GM18508 (cell line): ENCODE data around the gene MCUB.
"Not testable (repeated sequence)": the region's sequence is repeated elsewhere in the genome, so short reads cannot be mapped to it uniquely, and the experiment has no call there.

Experiments used
- ATAC-seq: cut with Tn5 transposase; IDR thresholded peaks from one replicate; pipeline ENCODE4 v1.9.1; 2021; ENCODE audit warnings: moderate number of reproducible peaks; ENCODE audit not compliant: insufficient read depth, unreplicated experiment

The MCUB gene

DNA sequence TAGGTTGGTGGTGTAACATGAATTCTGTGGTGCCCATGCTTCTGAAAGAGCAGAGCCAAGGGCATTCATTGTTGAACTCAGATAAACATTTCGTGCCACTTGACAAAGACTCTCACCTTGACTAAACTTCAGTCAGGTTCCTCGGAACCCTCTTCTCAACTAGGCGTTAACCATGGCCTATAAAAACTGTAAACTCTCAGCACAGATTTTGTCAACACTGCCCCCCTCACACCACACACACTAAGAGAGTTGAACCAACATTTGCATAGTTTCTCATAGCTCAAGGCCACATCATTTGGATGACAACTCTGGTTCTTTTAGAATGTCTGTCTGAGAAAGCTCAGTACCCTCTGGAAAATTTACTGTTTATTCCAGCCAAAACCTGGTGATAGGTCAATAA, 115.1 kb downstream of the MCUB start:
- ATAC-seq, result no peak

GRCh38 chr4:109675843-109676242, 115.8 kb downstream of the MCUB start:
- ATAC-seq, result no peak

DNA sequence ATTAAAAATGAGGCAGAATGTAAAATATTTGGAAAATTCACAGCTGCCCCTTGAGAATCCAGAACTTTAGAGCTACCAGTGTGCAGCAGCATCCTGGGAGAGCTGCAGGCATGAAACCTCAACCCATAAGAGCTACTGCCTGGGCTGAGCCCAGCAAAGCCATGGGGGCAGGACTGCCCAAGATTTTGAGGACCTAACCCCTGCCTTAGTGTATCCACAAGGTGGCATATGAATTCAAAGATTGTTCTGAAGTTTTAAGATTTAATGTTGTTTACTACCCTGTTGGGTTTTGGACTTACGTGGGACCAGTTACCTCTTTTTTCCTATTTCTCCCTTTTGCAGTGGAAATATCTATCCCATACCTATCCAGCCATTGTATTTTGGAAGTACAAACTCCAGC, 116.8 kb downstream of the MCUB start:
- no peak for ATAC-seq

DNA sequence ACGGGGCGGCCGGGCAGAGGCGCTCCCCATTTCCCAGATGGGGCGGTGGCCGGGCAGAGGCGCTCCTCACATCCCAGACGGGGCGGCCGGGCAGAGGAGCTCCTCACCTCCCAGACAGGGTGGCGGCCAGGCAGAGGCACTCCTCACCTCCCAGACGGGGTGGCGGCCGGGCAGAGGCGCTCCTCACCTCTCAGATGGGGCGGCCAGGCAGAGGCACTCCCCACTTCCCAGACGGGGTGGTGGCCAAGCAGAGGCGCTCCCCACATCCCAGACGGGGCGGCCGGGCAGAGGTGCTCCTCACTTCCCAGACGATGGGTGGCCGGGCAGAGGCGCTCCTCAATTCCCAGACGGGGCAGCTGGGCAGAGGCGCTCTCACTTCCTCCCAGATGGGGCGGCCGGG, 118.4 kb downstream of the MCUB start:
- ATAC-seq, result not testable (repeated sequence)

- not testable (repeated sequence) for ATAC-seq
Observed at GRCh38 chr4:109678925-109679324, 118.9 kb downstream of the MCUB start.

GRCh38 chr4:109682875-109683274, 122.8 kb downstream of the MCUB start:
- ATAC-seq, result no peak

DNA sequence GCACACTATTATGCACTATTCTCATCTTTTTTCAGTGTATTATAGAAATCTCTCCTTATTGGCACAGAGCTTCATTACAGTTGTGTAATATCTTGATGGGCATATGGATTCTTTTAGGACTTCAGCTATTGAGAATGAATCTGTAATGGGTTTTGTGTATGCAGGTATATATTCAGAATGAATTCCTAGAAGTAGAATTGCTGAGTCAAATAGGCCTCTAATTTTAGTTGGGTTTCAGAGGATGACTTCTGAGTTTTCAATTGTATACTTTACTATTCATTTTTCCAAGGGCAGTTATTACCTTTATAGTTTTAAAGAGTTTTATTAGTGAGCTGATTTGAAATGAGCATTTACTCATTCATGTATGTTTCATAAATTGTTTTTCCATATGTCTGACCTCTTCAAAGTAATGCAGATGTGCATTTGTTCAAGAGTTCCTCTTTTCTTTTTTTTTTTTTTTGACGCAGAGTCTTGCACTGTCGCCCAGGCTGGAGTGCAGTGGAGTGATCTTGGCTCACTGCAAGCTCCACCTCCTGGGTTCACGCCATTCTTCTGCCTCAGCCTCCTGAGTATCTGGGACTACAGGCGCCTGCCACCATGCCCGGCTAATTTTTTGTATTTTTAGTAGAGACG, 123.7 kb downstream of the MCUB start:
- ATAC-seq, result no peak

DNA sequence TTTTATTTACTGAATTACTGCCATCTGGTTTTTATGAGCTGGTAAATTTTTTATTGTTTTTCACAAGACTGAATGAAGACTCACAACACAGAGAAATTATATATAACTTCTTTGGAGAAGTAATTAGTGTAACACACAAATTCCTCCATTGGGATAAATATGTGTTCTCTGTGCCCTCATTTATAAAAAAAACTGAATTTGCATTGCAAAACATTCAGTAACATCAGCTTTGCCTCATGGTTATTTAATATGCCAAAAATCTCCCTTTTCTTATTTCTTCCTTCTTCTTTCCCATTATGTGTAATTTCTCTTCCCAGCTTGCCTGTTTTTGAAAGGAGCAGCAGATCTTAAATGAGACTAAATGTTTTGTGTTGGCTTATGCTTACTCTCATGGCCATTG, 124.7 kb downstream of the MCUB start:
- ATAC-seq, result no peak

DNA sequence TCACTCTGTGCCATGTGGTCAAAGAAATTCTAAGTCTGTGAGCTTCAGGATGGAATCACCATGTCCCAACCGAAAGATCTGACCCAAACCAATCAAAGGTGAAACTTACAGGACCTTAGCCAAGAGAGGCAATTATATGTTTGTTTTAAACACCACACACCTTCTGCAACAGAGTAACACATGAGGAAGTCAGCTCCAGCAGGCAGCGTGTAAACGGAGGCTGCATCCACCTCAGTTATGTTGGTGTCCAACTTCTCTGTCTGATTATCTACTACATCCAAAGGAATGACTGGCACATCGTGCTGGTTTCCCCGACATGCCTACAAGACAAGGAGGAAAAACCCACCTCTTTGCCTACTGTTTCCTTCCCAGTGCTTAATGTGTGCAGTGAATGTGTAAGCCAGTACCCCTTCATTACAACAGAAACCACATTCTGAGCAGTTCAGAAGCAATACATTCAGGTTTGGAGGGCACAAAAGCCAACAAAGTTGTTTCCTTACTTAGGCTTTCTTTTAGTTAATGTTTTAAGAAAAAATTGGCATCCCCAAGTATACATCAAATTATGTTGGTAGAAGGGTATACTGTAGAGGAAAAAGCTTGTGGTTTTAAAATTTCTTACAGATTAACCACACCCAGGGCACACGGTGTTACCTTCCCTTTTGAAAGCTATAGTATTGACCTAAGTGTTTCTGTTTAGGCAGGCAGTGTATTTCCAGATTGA, 130.8 kb downstream of the MCUB start:
- ATAC-seq, result peak; percentile 77

- no peak for ATAC-seq
Observed at GRCh38 chr4:109691411-109691920, 131.4 kb downstream of the MCUB start.

DNA sequence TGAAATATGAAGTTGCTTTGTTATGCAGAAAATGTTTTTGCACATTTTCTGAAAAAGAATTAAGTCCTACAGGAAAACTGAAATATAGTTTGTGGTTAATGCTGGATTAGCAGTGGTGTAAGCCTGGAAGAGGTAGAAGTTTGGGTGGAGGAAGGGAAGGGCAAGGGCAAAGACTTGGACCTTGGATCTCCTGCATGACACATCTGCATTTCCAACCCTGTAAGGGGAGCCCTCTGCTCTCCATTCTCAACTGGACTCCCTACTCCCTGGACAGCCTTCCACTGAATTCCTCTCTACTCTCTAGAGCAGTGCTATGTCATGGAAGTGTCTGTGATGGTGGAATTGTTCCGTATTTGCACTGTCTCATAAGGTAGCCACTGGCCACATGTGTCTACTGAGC, 138.6 kb downstream of the MCUB start:
- no peak for ATAC-seq

- ATAC-seq, result no peak
Observed at GRCh38 chr4:109699553-109700225, 139.6 kb downstream of the MCUB start.

GRCh38 chr4:109701566-109702410, 141.7 kb downstream of the MCUB start:
- ATAC-seq, result no peak

DNA sequence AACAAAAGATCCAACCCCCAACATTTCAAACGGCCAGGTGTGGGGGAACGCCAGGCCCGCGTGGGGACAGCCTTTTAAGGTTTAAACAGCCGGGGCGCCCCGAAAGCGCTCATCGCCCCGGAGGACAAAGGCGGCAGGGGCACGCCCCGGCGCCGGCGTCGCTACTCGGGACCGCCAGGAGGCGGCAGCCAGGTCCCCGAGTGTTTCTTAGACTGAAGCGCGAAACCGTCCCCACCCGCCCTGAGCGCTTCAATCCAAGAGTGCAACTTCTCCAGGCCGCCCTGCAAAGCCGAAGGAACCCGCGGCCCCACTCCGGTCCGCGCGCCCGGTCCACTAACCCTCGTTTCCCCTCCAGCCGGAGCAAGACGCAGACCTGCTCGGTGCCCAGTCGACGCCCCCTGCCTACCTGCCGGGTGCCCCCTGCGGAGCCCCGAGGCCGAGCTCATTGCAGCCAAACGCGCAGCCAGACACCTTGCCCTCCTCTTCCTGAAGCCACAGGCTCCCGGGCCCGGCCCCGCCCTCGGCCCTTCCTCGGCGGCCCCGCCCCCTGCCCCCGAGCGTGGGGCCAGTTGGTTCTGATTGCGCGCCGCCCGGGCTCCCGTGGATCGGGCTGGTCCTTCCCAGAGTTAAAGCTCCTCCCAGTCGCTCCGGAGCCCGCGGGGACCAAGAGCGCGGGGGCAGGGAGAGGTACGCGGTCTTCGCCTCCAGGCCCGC, 143.1 kb downstream of the MCUB start, which contains the start of gene CASP6:
Gene CASP6 (minus strand): TSS at position 496 of the 714 bp plus-strand sequence. CDS start 50 bp downstream, at position 446.
- ATAC-seq, result peak; percentile 44

DNA sequence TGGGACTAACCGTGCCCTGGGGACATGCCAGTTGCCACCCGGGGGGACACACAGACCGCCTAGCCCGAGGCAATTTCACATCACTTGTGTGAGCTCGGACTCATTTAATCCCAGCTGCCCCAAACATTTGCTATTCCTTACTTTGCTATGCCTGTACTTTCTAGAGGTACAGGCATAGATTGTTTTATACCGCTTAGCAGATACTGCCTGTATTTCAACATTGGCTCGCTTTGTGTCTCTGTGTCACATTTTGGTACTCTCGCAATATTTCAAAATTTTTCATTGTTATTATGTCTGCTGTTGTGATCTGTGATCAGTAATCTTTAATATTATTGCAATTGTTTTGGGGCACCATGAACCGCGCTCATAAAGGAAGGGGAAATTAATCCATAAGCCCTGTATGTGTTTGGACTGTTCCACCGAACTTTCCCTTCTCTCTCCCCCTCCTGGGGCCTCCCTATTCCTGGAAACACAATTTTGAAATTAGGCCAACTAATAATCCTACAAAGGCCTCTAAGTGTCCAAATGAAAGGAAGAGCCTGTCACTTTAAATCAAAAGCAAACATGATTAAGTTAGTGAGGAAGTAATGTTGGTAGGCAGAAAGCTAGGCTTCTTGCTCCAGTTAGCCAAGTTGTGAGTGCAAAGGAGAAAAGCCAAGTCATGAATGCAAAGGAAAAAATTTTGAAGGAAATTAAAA, 143.8 kb downstream of the MCUB start:
- peak; percentile 15 for ATAC-seq

GRCh38 chr4:109708435-109708834, 148.4 kb downstream of the MCUB start:
- no peak for ATAC-seq

DNA sequence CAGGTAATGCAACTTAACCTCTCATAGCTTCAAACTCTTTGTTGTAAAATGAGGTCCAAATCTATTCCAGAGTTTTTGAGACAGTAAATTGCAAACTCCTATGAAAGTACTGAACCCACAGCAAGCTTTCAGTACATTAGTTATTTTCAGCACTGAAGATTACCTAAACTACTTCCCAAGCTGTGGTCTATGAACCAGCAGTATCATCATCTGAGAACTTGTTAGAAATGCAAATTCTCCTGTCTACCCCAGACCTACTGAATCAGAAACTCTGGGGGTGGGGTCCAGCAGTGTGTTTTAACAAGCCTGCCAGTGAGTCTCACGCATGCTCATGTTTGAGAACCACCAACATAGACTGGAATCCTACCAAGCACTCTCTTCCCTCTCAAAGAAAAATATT, 148.9 kb downstream of the MCUB start:
- ATAC-seq, result no peak

GRCh38 chr4:109713500-109713899, 153.5 kb downstream of the MCUB start:
- no peak for ATAC-seq

DNA sequence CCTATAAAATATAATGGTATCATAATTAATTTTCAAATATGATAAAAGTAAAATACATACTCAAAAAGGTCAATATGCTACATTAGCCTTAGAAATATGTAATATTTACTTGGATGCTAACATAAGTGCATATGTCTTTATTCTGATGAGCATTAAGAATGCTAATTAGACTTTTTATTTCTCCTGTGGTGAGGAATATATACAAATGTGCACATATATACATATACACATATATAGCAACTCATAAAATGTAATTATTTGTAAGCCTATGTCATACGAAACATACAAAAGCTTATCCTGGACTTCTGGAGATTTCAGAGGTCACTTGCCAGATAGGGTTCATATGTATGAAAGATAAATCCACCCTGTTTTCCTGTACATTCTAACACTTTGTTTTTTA, 158.7 kb downstream of the MCUB start:
- ATAC-seq, result no peak
